GM23338 (cell line): ENCODE results near the gene RPS6KC1. TPM values are rescaled to one million over a fixed set of nuclear protein-coding genes. Genes with fewer than 3 reads are reported as not detected.

ENCODE experiments used
- ATAC-seq: fragments of 200-7000 bp; cut with Tn5 transposase; 3 replicates; pipeline ENCODE4 v1.9.1; 2020
- DNase-seq: peaks from one replicate; pipeline ENCODE4 v3.0.0-alpha.2; 2015; ENCODE audit warnings: low spot score
- H2AFZ ChIP-seq: fragments of 200-600 bp; sonication (generic); 2 replicates; pipeline ENCODE4 v1.8.0; 2016; ENCODE audit warnings: antibody characterized with exemption, mild to moderate bottlenecking, moderate library complexity
- H3F3A ChIP-seq: fragments of 200-600 bp; sonication (generic); replicated peaks from 2 replicates; pipeline ENCODE4 v1.8.0; 2017; ENCODE audit warnings: antibody characterized with exemption, mixed run types, low read depth
- H3K27ac ChIP-seq: fragments of 200-600 bp; sonication (generic); 2 replicates; pipeline ENCODE4 v1.6.1; 2016; ENCODE audit warnings: low read depth
- H3K27me3 ChIP-seq: fragments of 200-600 bp; sonication (generic); 2 replicates; pipeline ENCODE4 v1.8.0; 2016; ENCODE audit warnings: mild to moderate bottlenecking, mixed run types, moderate library complexity; ENCODE audit not compliant: insufficient read depth
- H3K36me3 ChIP-seq: fragments of 200-600 bp; sonication (generic); 2 replicates; pipeline ENCODE4 v1.8.0; 2016; ENCODE audit warnings: mild to moderate bottlenecking; ENCODE audit not compliant: insufficient read depth
- H3K4me1 ChIP-seq: fragments of 200-600 bp; sonication (generic); 2 replicates; pipeline ENCODE4 v1.8.0; 2016; ENCODE audit warnings: mild to moderate bottlenecking, moderate library complexity; ENCODE audit not compliant: insufficient read depth
- H3K4me2 ChIP-seq: fragments of 200-600 bp; sonication (generic); 2 replicates; pipeline ENCODE4 v1.7.1; 2017; ENCODE audit warnings: mixed run types
- H3K4me3 ChIP-seq: fragments of 200-600 bp; sonication (generic); 2 replicates; pipeline ENCODE4 v1.6.1; 2016; ENCODE audit warnings: mixed run types
- H3K79me2 ChIP-seq: fragments of 200-600 bp; sonication (generic); replicated peaks from 2 replicates; pipeline ENCODE4 v1.8.0; 2017; ENCODE audit warnings: mild to moderate bottlenecking; ENCODE audit not compliant: insufficient read depth
- H3K9me2 ChIP-seq: fragments of 200-600 bp; sonication (generic); 2 replicates; pipeline ENCODE4 v1.8.0; 2017; ENCODE audit not compliant: insufficient read depth
- H4K20me1 ChIP-seq: fragments of 200-600 bp; sonication (generic); replicated peaks from 2 replicates; pipeline ENCODE4 v1.8.0; 2017; ENCODE audit warnings: mild to moderate bottlenecking; ENCODE audit not compliant: insufficient read depth
- H3K27ac Mint-ChIP-seq: 2 replicates; pipeline ENCODE4 v1.8.0; 2020; ENCODE audit warnings: inconsistent platforms, mild to moderate bottlenecking, moderate library complexity, mixed read lengths
- H3K27me3 Mint-ChIP-seq: 3 replicates; pipeline ENCODE4 v1.8.0; 2022; ENCODE audit warnings: low read depth, mild to moderate bottlenecking, moderate library complexity, mixed read lengths, inconsistent platforms; ENCODE audit not compliant: insufficient read depth, poor library complexity
- H3K36me3 Mint-ChIP-seq: 3 replicates; pipeline ENCODE4 v1.8.0; 2021; ENCODE audit warnings: low read depth, mild to moderate bottlenecking, inconsistent platforms, moderate library complexity, mixed read lengths
- H3K4me1 Mint-ChIP-seq: 3 replicates; pipeline ENCODE4 v1.8.0; 2020; ENCODE audit warnings: mild to moderate bottlenecking, inconsistent platforms, mixed read lengths
- H3K4me3 Mint-ChIP-seq: 3 replicates; pipeline ENCODE4 v1.8.0; 2021; ENCODE audit warnings: moderate library complexity, mild to moderate bottlenecking, inconsistent platforms, mixed read lengths
- H3K9me3 Mint-ChIP-seq: 3 replicates; pipeline ENCODE4 v1.8.0; 2020; ENCODE audit warnings: moderate library complexity, mild to moderate bottlenecking, inconsistent platforms, mixed read lengths
- CREB1 ChIP-seq: fragments of 250-450 bp; sonication (Bioruptor Pico); IDR thresholded peaks from 2 replicates; pipeline ENCODE4 v1.5.0; 2020; ENCODE audit warnings: low read depth, mild to moderate bottlenecking, moderate library complexity
- EZH2phosphoT487 ChIP-seq: fragments of 200-600 bp; sonication (generic); IDR thresholded peaks from one replicate; pipeline ENCODE4 v1.8.1; 2018; ENCODE audit warnings: antibody characterized with exemption; ENCODE audit not compliant: unreplicated experiment
- JUNB ChIP-seq: IDR thresholded peaks from one replicate; pipeline ENCODE4 v1.6.1; 2016; ENCODE audit warnings: antibody characterized with exemption; ENCODE audit not compliant: unreplicated experiment
- NANOG ChIP-seq: IDR thresholded peaks from 2 replicates; pipeline ENCODE4 v1.6.1; 2016; ENCODE audit warnings: antibody characterized with exemption, borderline replicate concordance
- POLR2AphosphoS5 ChIP-seq: IDR thresholded peaks from 2 replicates; pipeline ENCODE4 v1.6.1; 2016; ENCODE audit warnings: antibody characterized with exemption, low read depth
- polyA plus RNA-seq: library from polyadenylated mRNA; unstranded; fragments of >200 nt; fragmentation: Nextera tagmentation; extraction: Ambion mirVana; gene quantifications from 2 replicates; pipeline ENCODE4 v1.2.1, GENCODE V29; 2016
- total RNA-seq: library from RNA; depleted of rRNA; stranded (reverse); fragments of >200 nt; shearing (Covaris generic); gene quantifications from 2 replicates; pipeline ENCODE4 v1.2.3, GENCODE V29; 2014
- TF ChIP-seq, protein P1 (sequence below): IDR thresholded peaks from one replicate; pipeline ENCODE4 v1.6.1; 2018; ENCODE audit warnings: antibody characterized with exemption; ENCODE audit not compliant: unreplicated experiment
- TF ChIP-seq, protein P2 (sequence below): IDR thresholded peaks from 2 replicates; pipeline ENCODE4 v1.6.1; 2016; ENCODE audit warnings: antibody characterized with exemption
- TF ChIP-seq, protein P3 (sequence below), 2 experiments: fragments of 200-600 bp in 1 of 2; sonication (generic) in 1 of 2; conservative IDR thresholded peaks; 2 replicates each; pipeline versions ENCODE4 v1.5.1 to v1.6.1; 2016 to 2017; ENCODE audit warnings: antibody characterized with exemption in 2 of 2, low read depth in 2 of 2, mild to moderate bottlenecking in 2 of 2, moderate library complexity in 1 of 2

The RPS6KC1 gene
- total and polyA plus RNA-seq, 2 experiments from 2014 or later = 7.9 to 24.9 TPM

DNA sequence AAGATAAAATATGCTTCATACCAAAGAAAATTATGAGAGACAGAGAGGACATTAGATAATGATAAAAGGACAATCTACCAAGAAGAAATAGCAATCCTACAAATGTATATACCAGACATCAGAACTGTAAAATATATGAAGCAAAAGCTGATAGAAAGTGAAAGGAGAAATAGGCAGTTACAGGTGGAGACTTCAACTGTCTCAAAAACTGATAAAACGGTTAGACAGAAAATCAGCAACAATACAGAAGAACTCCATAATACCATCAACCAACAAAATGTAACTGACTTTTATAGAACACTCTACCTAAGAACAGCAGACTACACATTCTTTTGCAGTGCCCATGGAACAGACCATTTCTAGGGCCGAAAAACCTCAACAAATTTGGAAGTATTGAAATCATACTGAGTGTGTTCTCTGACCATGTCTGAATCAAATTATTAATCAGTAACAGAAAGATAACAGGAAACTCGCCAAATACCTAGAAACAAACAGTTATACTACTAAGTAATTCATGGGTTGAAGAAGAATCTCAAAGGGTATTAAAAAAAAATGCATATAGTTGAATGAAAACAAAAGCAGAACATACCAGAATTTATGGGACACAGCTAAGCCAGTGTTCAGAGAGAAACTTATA lies 132.1 kb downstream of the RPS6KC1 start (continued):
- TF ChIP-seq, protein P1, sequence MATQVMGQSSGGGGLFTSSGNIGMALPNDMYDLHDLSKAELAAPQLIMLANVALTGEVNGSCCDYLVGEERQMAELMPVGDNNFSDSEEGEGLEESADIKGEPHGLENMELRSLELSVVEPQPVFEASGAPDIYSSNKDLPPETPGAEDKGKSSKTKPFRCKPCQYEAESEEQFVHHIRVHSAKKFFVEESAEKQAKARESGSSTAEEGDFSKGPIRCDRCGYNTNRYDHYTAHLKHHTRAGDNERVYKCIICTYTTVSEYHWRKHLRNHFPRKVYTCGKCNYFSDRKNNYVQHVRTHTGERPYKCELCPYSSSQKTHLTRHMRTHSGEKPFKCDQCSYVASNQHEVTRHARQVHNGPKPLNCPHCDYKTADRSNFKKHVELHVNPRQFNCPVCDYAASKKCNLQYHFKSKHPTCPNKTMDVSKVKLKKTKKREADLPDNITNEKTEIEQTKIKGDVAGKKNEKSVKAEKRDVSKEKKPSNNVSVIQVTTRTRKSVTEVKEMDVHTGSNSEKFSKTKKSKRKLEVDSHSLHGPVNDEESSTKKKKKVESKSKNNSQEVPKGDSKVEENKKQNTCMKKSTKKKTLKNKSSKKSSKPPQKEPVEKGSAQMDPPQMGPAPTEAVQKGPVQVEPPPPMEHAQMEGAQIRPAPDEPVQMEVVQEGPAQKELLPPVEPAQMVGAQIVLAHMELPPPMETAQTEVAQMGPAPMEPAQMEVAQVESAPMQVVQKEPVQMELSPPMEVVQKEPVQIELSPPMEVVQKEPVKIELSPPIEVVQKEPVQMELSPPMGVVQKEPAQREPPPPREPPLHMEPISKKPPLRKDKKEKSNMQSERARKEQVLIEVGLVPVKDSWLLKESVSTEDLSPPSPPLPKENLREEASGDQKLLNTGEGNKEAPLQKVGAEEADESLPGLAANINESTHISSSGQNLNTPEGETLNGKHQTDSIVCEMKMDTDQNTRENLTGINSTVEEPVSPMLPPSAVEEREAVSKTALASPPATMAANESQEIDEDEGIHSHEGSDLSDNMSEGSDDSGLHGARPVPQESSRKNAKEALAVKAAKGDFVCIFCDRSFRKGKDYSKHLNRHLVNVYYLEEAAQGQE = no peak
- TF ChIP-seq EZH2phosphoT487 (no peak), JUNB (no peak), CREB1 (CRISPR knock-in tag) (no peak), NANOG (no peak)

DNA sequence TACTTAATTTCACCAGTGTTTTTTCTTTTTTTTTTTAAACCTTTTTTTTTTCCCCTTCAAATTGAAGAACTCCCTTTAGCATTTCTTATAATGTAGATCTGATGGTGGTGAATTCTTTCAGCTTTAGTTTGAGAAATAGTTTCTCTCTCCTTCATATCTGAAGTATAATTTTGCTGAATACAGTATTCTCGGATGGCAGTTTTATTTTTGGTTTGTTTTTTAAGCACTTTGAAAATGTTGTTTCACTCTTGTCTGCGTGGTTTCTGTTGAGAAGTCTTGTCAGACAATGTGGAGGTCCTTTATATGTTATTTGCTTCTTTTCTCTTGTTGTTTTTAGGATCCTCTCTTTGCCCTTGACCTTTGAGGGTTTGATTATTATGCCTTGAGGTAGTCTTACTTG lies 135.1 kb downstream of the RPS6KC1 start:
- no peak for ATAC-seq
- TF ChIP-seq, protein P2, sequence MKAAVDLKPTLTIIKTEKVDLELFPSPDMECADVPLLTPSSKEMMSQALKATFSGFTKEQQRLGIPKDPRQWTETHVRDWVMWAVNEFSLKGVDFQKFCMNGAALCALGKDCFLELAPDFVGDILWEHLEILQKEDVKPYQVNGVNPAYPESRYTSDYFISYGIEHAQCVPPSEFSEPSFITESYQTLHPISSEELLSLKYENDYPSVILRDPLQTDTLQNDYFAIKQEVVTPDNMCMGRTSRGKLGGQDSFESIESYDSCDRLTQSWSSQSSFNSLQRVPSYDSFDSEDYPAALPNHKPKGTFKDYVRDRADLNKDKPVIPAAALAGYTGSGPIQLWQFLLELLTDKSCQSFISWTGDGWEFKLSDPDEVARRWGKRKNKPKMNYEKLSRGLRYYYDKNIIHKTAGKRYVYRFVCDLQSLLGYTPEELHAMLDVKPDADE = no peak
- H3K27me3 ChIP-seq = no peaks in the 10 kb centered on the region

DNA sequence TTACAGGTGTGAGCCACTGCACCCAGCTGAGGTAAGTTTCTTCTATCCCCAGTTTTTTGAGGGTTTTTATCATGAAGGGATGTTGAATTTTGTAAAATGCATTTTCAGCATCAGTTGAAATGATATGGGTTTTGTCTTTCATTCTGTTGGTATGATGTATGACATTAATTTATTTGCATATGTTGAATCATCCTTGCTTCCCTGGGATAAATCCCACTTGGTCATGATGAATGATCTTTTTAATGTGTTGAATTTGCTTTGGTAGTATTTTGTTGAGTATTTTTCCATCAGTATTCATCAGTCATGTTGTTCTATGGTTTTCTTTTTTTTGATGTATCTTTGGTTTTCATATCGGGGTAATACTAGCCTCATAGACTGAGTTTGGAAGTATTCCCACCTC lies 141.0 kb downstream of the RPS6KC1 start:
- ATAC-seq (no peak), DNase-seq (no peak)
- no peak overlapping the region for H3K4me3 Mint-ChIP-seq
- H3K9me2 ChIP-seq = 0 out of 2 replicates have a peak, but pooled peaks cover 1% of the 10 kb centered on the region
- no peak overlapping the region for H3K27ac Mint-ChIP-seq
- H3K27ac ChIP-seq = no peak overlapping the region
- no peak overlapping the region for H3K4me3 ChIP-seq
- no peaks in the 10 kb centered on the region for H3K27me3 Mint-ChIP-seq
- H3K79me2 ChIP-seq = no peaks in the 10 kb centered on the region
- no peaks in the 10 kb centered on the region for H3K27me3 ChIP-seq
- H3K4me2 ChIP-seq = no peak overlapping the region
- H3K36me3 Mint-ChIP-seq = peaks cover 11% of the 10 kb centered on the region; the same call in 2 of the 3 replicates
- no peak overlapping the region for H2AFZ ChIP-seq
- no peaks in the 10 kb centered on the region for H3K4me1 Mint-ChIP-seq
- H3K4me1 ChIP-seq = peaks cover 3% of the 10 kb centered on the region; the same call in 1 of the 2 replicates
- H3F3A ChIP-seq = no peaks in the 10 kb centered on the region
- H3K36me3 ChIP-seq = no peaks in the 10 kb centered on the region
- peaks cover 3% of the 10 kb centered on the region; the same call in 1 of the 3 replicates for H3K9me3 Mint-ChIP-seq
- no peaks in the 10 kb centered on the region for H4K20me1 ChIP-seq
- TF ChIP-seq, protein P1 = no peak
- no peak for TF ChIP-seq POLR2AphosphoS5
- TF ChIP-seq, protein P3, sequence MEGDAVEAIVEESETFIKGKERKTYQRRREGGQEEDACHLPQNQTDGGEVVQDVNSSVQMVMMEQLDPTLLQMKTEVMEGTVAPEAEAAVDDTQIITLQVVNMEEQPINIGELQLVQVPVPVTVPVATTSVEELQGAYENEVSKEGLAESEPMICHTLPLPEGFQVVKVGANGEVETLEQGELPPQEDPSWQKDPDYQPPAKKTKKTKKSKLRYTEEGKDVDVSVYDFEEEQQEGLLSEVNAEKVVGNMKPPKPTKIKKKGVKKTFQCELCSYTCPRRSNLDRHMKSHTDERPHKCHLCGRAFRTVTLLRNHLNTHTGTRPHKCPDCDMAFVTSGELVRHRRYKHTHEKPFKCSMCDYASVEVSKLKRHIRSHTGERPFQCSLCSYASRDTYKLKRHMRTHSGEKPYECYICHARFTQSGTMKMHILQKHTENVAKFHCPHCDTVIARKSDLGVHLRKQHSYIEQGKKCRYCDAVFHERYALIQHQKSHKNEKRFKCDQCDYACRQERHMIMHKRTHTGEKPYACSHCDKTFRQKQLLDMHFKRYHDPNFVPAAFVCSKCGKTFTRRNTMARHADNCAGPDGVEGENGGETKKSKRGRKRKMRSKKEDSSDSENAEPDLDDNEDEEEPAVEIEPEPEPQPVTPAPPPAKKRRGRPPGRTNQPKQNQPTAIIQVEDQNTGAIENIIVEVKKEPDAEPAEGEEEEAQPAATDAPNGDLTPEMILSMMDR (conservative IDR thresholded peaks at IDR 0.05; ENCODE audit: low read depth in 2 of 2) = no peak
- no peak for TF ChIP-seq NANOG

More for the DNA sequence above, 135.1 kb downstream of the RPS6KC1 start:
- H3K27ac ChIP-seq = no peak overlapping the region
- H3F3A ChIP-seq = no peaks in the 10 kb centered on the region
- no peaks in the 10 kb centered on the region for H3K9me2 ChIP-seq
- Mint-ChIP-seq H3K27ac (no peak overlapping the region), H3K4me3 (no peak overlapping the region), H3K4me1 (no peaks in the 10 kb centered on the region), H3K27me3 (no peaks in the 10 kb centered on the region), H3K36me3 (peaks cover 19% of the 10 kb centered on the region; the same call in 2 of the 3 replicates), H3K9me3 (peaks cover 22% of the 10 kb centered on the region)
- no peaks in the 10 kb centered on the region for H4K20me1 ChIP-seq
- DNase-seq = no peak
- no peaks in the 10 kb centered on the region for H3K79me2 ChIP-seq
- no peak overlapping the region for H2AFZ ChIP-seq
- H3K4me3 ChIP-seq = no peak overlapping the region
- H3K36me3 ChIP-seq = no peaks in the 10 kb centered on the region
- H3K4me1 ChIP-seq = no peaks in the 10 kb centered on the region
- H3K4me2 ChIP-seq = no peak overlapping the region
